Erythroblast (primary cell): ENCODE data around the gene RNASE8.

ENCODE experiments used
- GATA1 ChIP-seq: IDR thresholded peaks from 2 replicates; pipeline ENCODE4 v1.6.1; 2011; ENCODE audit warnings: low read depth, mild to moderate bottlenecking, control low read depth, low read length, moderate library complexity
- POLR2A ChIP-seq: IDR thresholded peaks from 2 replicates; pipeline ENCODE4 v1.6.1; 2011; ENCODE audit warnings: mild to moderate bottlenecking, low read length

GRCh38 chr14:21078726-21079125 lies 21.1 kb downstream of the RNASE8 start:
- TF ChIP-seq POLR2A, result no peak
- TF ChIP-seq GATA1, result no peak
